Aorta (tissue), 4 donors: ENCODE data around the gene ANO5. TPM values are rescaled to one million over a fixed set of nuclear protein-coding genes. Genes with fewer than 3 reads are reported as not detected.

Experiments
- polyA plus RNA-seq, 2 donors: library from polyadenylated mRNA; stranded (reverse); fragments of 200-250 nt; gene quantifications; one replicate each; pipeline ENCODE4 v1.2.3, GENCODE V29; 2013
- total RNA-seq, 2 donors: library from RNA; stranded (reverse); fragmentation: NEBNext Ultra II Directional; extraction: Animal tissue kit (Norgen Biotek cat#: 25700); gene quantifications; one replicate each; pipeline ENCODE4 v1.2.1, GENCODE V29; 2021
- donor health status: healthy with polysubstance abuse.
- donor health status: Bipolar disorder and iron deficiency.
- donor health status: DM: no; HTN: no; CAD: no.
- donor health status: DM: yes; HTN: yes; CAD: no.

The ANO5 gene
- total and polyA plus RNA-seq, 4 donors, result 0.72 to 3.6 (median 1.6) TPM

Other genes with a start within 250 kb of the ANO5 start
- gene SLC17A6, start 145.3 kb downstream of the ANO5 start, total RNA-seq, result not detected
- gene SLC17A6, start 145.3 kb downstream of the ANO5 start, polyA plus RNA-seq, result not detected